Fibroblast of mammary gland (primary cell): ENCODE measurements around the gene SPIRE2.
"Not testable (repeated sequence)": the region's sequence is repeated elsewhere in the genome, so short reads cannot be mapped to it uniquely, and the experiment has no call there.

Experiments
- DNase-seq: peaks from one replicate; pipeline ENCODE4 v3.0.0-alpha.2; 2010; ENCODE audit warnings: low read depth
- H3K4me3 ChIP-seq: 2 replicates; pipeline ENCODE4 v1.5.1; 2011; ENCODE audit warnings: low read depth, mild to moderate bottlenecking, low read length, moderate library complexity; ENCODE audit not compliant: control insufficient read depth
- CTCF ChIP-seq: conservative IDR thresholded peaks from 2 replicates; pipeline ENCODE4 v1.5.1; 2011; ENCODE audit warnings: low read depth, low read length, inconsistent platforms; ENCODE audit not compliant: control insufficient read depth, insufficient read depth

SPIRE2 gene

GRCh38 chr16:89786474-89787364, 41.6 kb upstream of the SPIRE2 start:
- no peak for TF ChIP-seq CTCF
- no peak for DNase-seq
- H3K4me3 ChIP-seq: no peak overlapping the region

- TF ChIP-seq CTCF: no peak
- no peak overlapping the region for H3K4me3 ChIP-seq
- no peak for DNase-seq
These were observed 40.9 kb upstream of the SPIRE2 start for GRCh38 chr16:89787365-89787805.

GRCh38 chr16:89791278-89791995, 36.8 kb upstream of the SPIRE2 start:
- TF ChIP-seq CTCF: no peak

GRCh38 chr16:89793092-89793491, 35.2 kb upstream of the SPIRE2 start:
- DNase-seq: peak; percentile 25
- not testable (repeated sequence) for H3K4me3 ChIP-seq
- peak; percentile 49 for TF ChIP-seq CTCF

More at GRCh38 chr16:89791278-89791995, 36.8 kb upstream of the SPIRE2 start:
- H3K4me3 ChIP-seq: no peak overlapping the region
- DNase-seq: no peak

- H3K4me3 ChIP-seq: no peak overlapping the region
- no peak for TF ChIP-seq CTCF
- DNase-seq: no peak
These were observed 34.3 kb upstream of the SPIRE2 start for GRCh38 chr16:89793955-89794354.

GRCh38 chr16:89795676-89796075, 32.6 kb upstream of the SPIRE2 start:
- no peak overlapping the region for H3K4me3 ChIP-seq
- no peak for TF ChIP-seq CTCF
- no peak for DNase-seq
